Sigmoid colon (tissue), 4 donors: ENCODE results near the gene GTF2I.

Experiments used
- CTCF ChIP-seq, 4 experiments: fragments of 450-650 bp in 3 of 4; fragments of 200-600 bp in 1 of 4; IDR thresholded peaks; one replicate each; pipeline ENCODE4 v1.5.1; 2016 to 2019; ENCODE audit warnings: antibody characterized with exemption in 4 of 4, mild to moderate bottlenecking in 3 of 4, moderate library complexity in 2 of 4
- POLR2A ChIP-seq, 2 donors: fragments of 450-650 bp; IDR thresholded peaks; one replicate each; pipeline ENCODE4 v1.6.1; 2016; ENCODE audit warnings: antibody characterized with exemption in 2 of 2, mild to moderate bottlenecking in 2 of 2, moderate library complexity in 2 of 2
- POLR2AphosphoS5 ChIP-seq, 4 donors: sonication (generic); formaldehyde crosslinking; IDR thresholded peaks; one replicate each; pipeline ENCODE4 v1.6.1; 2017; ENCODE audit warnings: antibody characterized with exemption in 4 of 4

- TF ChIP-seq POLR2A (IDR thresholded peaks at IDR 0.05) (no peak), CTCF (IDR thresholded peaks at IDR 0.05) (no peak), POLR2AphosphoS5 (IDR thresholded peaks at IDR 0.05) (no peak)
These were observed 69.0 kb downstream of the GTF2I start for GRCh38 chr7:74726309-74727101.
